ENCODE results near the gene CD300A.

CD300A gene

DNA sequence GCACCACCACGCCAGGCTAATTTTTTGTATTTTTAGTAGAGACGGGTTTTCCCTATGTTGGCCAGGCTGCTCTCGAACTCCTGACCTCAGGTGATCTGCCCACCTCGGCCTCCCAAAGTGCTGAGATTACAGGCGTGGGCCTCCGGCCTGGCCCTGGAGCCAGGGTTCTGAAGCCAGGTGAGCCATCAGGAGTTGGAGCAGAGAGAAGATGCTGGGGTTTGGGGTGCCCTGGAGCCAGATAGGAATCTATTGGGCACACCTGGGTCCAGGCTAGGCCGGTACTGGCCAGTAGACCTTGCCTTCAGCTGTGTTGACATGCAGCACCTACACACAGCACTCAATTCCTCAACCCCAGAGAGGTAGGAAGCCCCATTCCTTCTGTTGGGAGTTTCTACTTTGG lies 5.4 kb upstream of the CD300A start:
- no peak overlapping the region for H2AFZ ChIP-seq (ENCODE audit: low read depth, low read length)
- no peaks in the 10 kb centered on the region for H3K27me3 ChIP-seq (ENCODE audit: low read depth, low read length)
- H3K9ac ChIP-seq (ENCODE audit: low read length): no peak overlapping the region
- H3K4me1 ChIP-seq (ENCODE audit: low read length): peaks cover 12% of the 10 kb centered on the region
- no peaks in the 10 kb centered on the region for H3K36me3 ChIP-seq (replicated peaks; ENCODE audit: low read depth, low read length)
- no peaks in the 10 kb centered on the region for H3K9me3 ChIP-seq (ENCODE audit: insufficient read depth, low read length)
- H3K4me2 ChIP-seq (ENCODE audit: low read length): no peak overlapping the region
- no peak overlapping the region for H3K4me3 ChIP-seq (ENCODE audit: low read length)
- no peak overlapping the region for H3K27ac ChIP-seq (ENCODE audit: low read length)
- no peaks in the 10 kb centered on the region for H3K79me2 ChIP-seq (ENCODE audit: low read length)
- TF ChIP-seq, protein P1, sequence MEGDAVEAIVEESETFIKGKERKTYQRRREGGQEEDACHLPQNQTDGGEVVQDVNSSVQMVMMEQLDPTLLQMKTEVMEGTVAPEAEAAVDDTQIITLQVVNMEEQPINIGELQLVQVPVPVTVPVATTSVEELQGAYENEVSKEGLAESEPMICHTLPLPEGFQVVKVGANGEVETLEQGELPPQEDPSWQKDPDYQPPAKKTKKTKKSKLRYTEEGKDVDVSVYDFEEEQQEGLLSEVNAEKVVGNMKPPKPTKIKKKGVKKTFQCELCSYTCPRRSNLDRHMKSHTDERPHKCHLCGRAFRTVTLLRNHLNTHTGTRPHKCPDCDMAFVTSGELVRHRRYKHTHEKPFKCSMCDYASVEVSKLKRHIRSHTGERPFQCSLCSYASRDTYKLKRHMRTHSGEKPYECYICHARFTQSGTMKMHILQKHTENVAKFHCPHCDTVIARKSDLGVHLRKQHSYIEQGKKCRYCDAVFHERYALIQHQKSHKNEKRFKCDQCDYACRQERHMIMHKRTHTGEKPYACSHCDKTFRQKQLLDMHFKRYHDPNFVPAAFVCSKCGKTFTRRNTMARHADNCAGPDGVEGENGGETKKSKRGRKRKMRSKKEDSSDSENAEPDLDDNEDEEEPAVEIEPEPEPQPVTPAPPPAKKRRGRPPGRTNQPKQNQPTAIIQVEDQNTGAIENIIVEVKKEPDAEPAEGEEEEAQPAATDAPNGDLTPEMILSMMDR (IDR thresholded peaks at IDR 0.05; ENCODE audit: low read depth, low read length): no peak
- no peak for TF ChIP-seq EZH2phosphoT487 (IDR thresholded peaks at IDR 0.05; ENCODE audit: low read depth)
- no peaks in the 10 kb centered on the region for H4K20me1 ChIP-seq (ENCODE audit: insufficient read depth, low read length)

- Histone ChIP-seq H3K36me3 (replicated peaks; ENCODE audit: low read depth, low read length) (no peaks in the 10 kb centered on the region), H3K4me3 (ENCODE audit: low read length) (no peak overlapping the region), H3K4me1 (ENCODE audit: low read length) (peaks cover 12% of the 10 kb centered on the region), H2AFZ (ENCODE audit: low read depth, low read length) (no peak overlapping the region), H4K20me1 (ENCODE audit: insufficient read depth, low read length) (no peaks in the 10 kb centered on the region), H3K9me3 (ENCODE audit: insufficient read depth, low read length) (no peaks in the 10 kb centered on the region), H3K27me3 (ENCODE audit: low read depth, low read length) (no peaks in the 10 kb centered on the region), H3K4me2 (ENCODE audit: low read length) (no peak overlapping the region), H3K9ac (ENCODE audit: low read length) (no peak overlapping the region), H3K79me2 (ENCODE audit: low read length) (no peaks in the 10 kb centered on the region), H3K27ac (ENCODE audit: low read length) (no peak overlapping the region)
- no peak for TF ChIP-seq EZH2phosphoT487 (IDR thresholded peaks at IDR 0.05; ENCODE audit: low read depth)
- TF ChIP-seq, protein P1 (IDR thresholded peaks at IDR 0.05; ENCODE audit: low read depth, low read length): no peak
Observed at GRCh38 chr17:74461611-74462010, 4.8 kb upstream of the CD300A start.

DNA sequence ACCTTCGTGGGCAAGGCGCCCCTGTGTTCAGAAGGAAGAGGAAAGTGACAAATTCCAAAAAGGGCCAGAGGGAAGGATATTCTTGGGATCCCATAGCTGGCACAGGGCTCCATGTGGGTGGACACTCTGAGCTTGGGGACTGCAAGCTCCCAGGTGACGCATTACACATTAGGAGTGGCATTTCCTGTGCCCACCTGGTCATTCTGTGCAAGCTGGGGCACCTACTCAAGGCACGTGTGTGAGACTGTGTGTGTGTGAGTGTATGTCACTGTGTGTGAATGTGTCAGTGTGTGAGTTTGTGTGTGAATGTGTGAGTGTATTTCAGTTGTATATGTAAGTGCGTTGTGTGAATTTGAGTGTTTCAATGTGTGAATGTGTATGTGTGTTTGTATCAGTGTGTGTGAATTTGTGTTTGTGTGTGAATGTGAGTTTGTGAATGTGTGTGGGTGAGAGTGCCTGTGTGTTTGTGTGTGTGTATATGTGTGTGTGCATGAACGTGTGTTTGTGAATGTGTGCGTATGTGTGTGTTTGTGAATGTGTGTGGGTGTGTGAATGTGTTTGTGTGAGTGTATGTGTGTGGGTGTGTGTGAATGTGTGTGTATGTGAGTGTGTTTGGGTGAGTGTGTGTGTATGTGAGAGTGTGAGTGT lies 1.6 kb upstream of the CD300A start:
- H3K4me1 ChIP-seq (ENCODE audit: low read length): peaks cover 24% of the 10 kb centered on the region
- H4K20me1 ChIP-seq (ENCODE audit: insufficient read depth, low read length): no peaks in the 10 kb centered on the region

GRCh38 chr17:74465378-74466110 lies 890 bp upstream of the CD300A start:
- no peak overlapping the region for H3K27ac ChIP-seq (ENCODE audit: low read length)
- TF ChIP-seq EZH2phosphoT487 (IDR thresholded peaks at IDR 0.05; ENCODE audit: low read depth): no peak
- TF ChIP-seq, protein P1 (IDR thresholded peaks at IDR 0.05; ENCODE audit: low read depth, low read length): no peak
- peaks cover 24% of the 10 kb centered on the region for H3K4me1 ChIP-seq (ENCODE audit: low read length)
- H3K27me3 ChIP-seq (ENCODE audit: low read depth, low read length): 0 out of 2 replicates have a peak, but pooled peaks cover 7% of the 10 kb centered on the region
- no peaks in the 10 kb centered on the region for H4K20me1 ChIP-seq (ENCODE audit: insufficient read depth, low read length)
- no peaks in the 10 kb centered on the region for H3K36me3 ChIP-seq (replicated peaks; ENCODE audit: low read depth, low read length)
- H3K4me2 ChIP-seq (ENCODE audit: low read length): no peak overlapping the region
- no peak overlapping the region for H3K9ac ChIP-seq (ENCODE audit: low read length)
- H3K79me2 ChIP-seq (ENCODE audit: low read length): no peaks in the 10 kb centered on the region
- no peak overlapping the region for H3K4me3 ChIP-seq (ENCODE audit: low read length)
- no peaks in the 10 kb centered on the region for H3K9me3 ChIP-seq (ENCODE audit: insufficient read depth, low read length)
- H2AFZ ChIP-seq (ENCODE audit: low read depth, low read length): no peak overlapping the region

More for the DNA sequence above, 1.6 kb upstream of the CD300A start:
- Histone ChIP-seq H3K4me3 (ENCODE audit: low read length) (no peak overlapping the region), H3K9me3 (ENCODE audit: insufficient read depth, low read length) (no peaks in the 10 kb centered on the region), H3K4me2 (ENCODE audit: low read length) (no peak overlapping the region), H3K79me2 (ENCODE audit: low read length) (no peaks in the 10 kb centered on the region), H3K27ac (ENCODE audit: low read length) (no peak overlapping the region), H3K9ac (ENCODE audit: low read length) (no peak overlapping the region), H3K36me3 (replicated peaks; ENCODE audit: low read depth, low read length) (no peaks in the 10 kb centered on the region), H2AFZ (ENCODE audit: low read depth, low read length) (no peak overlapping the region), H3K27me3 (ENCODE audit: low read depth, low read length) (0 out of 2 replicates have a peak, but pooled peaks cover 1% of the 10 kb centered on the region)
- TF ChIP-seq, protein P1 (IDR thresholded peaks at IDR 0.05; ENCODE audit: low read depth, low read length): no peak
- no peak for TF ChIP-seq EZH2phosphoT487 (IDR thresholded peaks at IDR 0.05; ENCODE audit: low read depth)
